B cell (primary cell): Measurements from ENCODE around the gene PTPRF. TPM values are rescaled to one million over a fixed set of nuclear protein-coding genes. Genes with fewer than 3 reads are reported as not detected.
A peak's percentile ranks its signal among the peaks of the same experiment; 100 is the strongest.

Experiments
- ATAC-seq: fragments of 200-7000 bp; cut with Tn5 transposase; one replicate; pipeline ENCODE4 v1.10.0; 2021; ENCODE audit warnings: low read depth, mild to moderate bottlenecking, moderate number of reproducible peaks, moderate library complexity
- CTCF ChIA-PET: fragments of 350-600 bp; sonication (Branson Sonifier 250); formaldehyde crosslinking; loops from one replicate; lab custom pipeline; 2021; ENCODE audit warnings: antibody characterized with exemption, inconsistent platforms; lab: Charles Lee
- POLR2A ChIA-PET: fragments of 350-600 bp; sonication (Branson Sonifier 250); formaldehyde crosslinking; loops from one replicate; lab custom pipeline; 2021; ENCODE audit warnings: antibody characterized with exemption; lab: Charles Lee
- DNase-seq: peaks from one replicate; pipeline ENCODE4 v3.0.0; 2013
- H2AFZ ChIP-seq: 2 replicates; pipeline ENCODE4 v1.6.1; 2012; ENCODE audit warnings: mild to moderate bottlenecking, low read depth, low read length; ENCODE audit not compliant: insufficient read depth, poor library complexity, severe bottlenecking
- H3K27ac ChIP-seq, 2 donors: 1 replicate in 1 of 2; 2 replicates in 1 of 2; pipeline ENCODE4 v1.5.1; 2012 to 2013; ENCODE audit warnings: low read length in 2 of 2, mild to moderate bottlenecking in 2 of 2, moderate library complexity in 1 of 2
- H3K27me3 ChIP-seq, 4 experiments: fragments of 200-600 bp in 1 of 4; sonication (generic) in 1 of 4; replicated peaks in 1 of 4; 1 replicate in 2 of 4; 2 replicates in 2 of 4; pipeline versions ENCODE4 v1.6.1 to v1.7.0; 2013 to 2016; ENCODE audit warnings: low read length in 3 of 4, mild to moderate bottlenecking in 2 of 4, mixed read lengths in 1 of 4, moderate library complexity in 1 of 4; ENCODE audit not compliant: insufficient read depth in 4 of 4, control insufficient read depth in 3 of 4; ENCODE audit errors: control extremely low read depth in 1 of 4
- H3K36me3 ChIP-seq, 2 experiments: replicated peaks in 1 of 2; 1 replicate in 1 of 2; 2 replicates in 1 of 2; pipeline versions ENCODE4 v1.6.1 to v1.7.1; 2013; ENCODE audit warnings: low read length in 1 of 2; ENCODE audit not compliant: insufficient read depth in 2 of 2, control insufficient read depth in 1 of 2; ENCODE audit errors: control extremely low read depth in 1 of 2, extremely low read depth in 1 of 2
- H3K4me1 ChIP-seq, 2 donors: fragments of 200-600 bp in 1 of 2; sonication (generic) in 1 of 2; 1 replicate in 1 of 2; 2 replicates in 1 of 2; pipeline versions ENCODE4 v1.5.1 to v1.6.1; 2013 to 2017; ENCODE audit warnings: low read length in 2 of 2; ENCODE audit not compliant: control insufficient read depth in 2 of 2, insufficient read depth in 2 of 2
- H3K4me2 ChIP-seq: replicated peaks from 2 replicates; pipeline ENCODE3; 2012; ENCODE audit warnings: mild to moderate bottlenecking, low read depth, low read length; ENCODE audit not compliant: poor library complexity, severe bottlenecking
- H3K4me3 ChIP-seq, 5 experiments: fragments of 200-600 bp in 1 of 5; sonication (generic) in 1 of 5; 1 replicate in 3 of 5; 2 replicates in 2 of 5; pipeline versions ENCODE4 v1.5.1 to v1.7.0; 2011 to 2016; ENCODE audit warnings: low read length in 4 of 5, mild to moderate bottlenecking in 4 of 5, low read depth in 2 of 5, control low read depth in 1 of 5, moderate library complexity in 1 of 5; ENCODE audit not compliant: insufficient read depth in 1 of 5; ENCODE audit errors: control extremely low read depth in 1 of 5, extremely low read depth in 1 of 5
- H3K79me2 ChIP-seq: fragments of 200-600 bp; sonication (generic); one replicate; pipeline ENCODE4 v1.6.0; 2016; ENCODE audit warnings: low read length; ENCODE audit not compliant: control insufficient read depth, insufficient read depth
- H3K9ac ChIP-seq: fragments of 200-600 bp; sonication (generic); 2 replicates; pipeline ENCODE4 v1.6.1; 2017; ENCODE audit warnings: mild to moderate bottlenecking, low read length, moderate library complexity
- H3K9me3 ChIP-seq, 3 donors: one replicate each; pipeline versions ENCODE4 v1.6.1 to v1.7.1; 2013; ENCODE audit warnings: low read length in 2 of 3; ENCODE audit not compliant: control insufficient read depth in 2 of 3, insufficient read depth in 1 of 3; ENCODE audit errors: control extremely low read depth in 1 of 3
- H4K20me1 ChIP-seq: 2 replicates; pipeline ENCODE4 v1.6.0; 2012; ENCODE audit warnings: mild to moderate bottlenecking, low read length; ENCODE audit not compliant: insufficient read depth, control insufficient read depth, poor library complexity, severe bottlenecking
- H3K27ac Mint-ChIP-seq: one replicate; pipeline ENCODE4 v1.8.0; 2021; ENCODE audit warnings: mixed read lengths
- H3K27me3 Mint-ChIP-seq: one replicate; pipeline ENCODE4 v1.8.0; 2021; ENCODE audit warnings: mixed read lengths
- H3K4me1 Mint-ChIP-seq: one replicate; pipeline ENCODE4 v1.8.0; 2021; ENCODE audit warnings: mixed read lengths
- H3K4me3 Mint-ChIP-seq: one replicate; pipeline ENCODE4 v1.8.0; 2021; ENCODE audit warnings: mixed read lengths
- H3K9me3 Mint-ChIP-seq: one replicate; pipeline ENCODE4 v1.8.0; 2022; ENCODE audit warnings: mixed read lengths; ENCODE audit not compliant: insufficient read depth
- EZH2 ChIP-seq: IDR thresholded peaks from 2 replicates; pipeline ENCODE4 v1.6.1; 2012; ENCODE audit warnings: borderline replicate concordance, low read depth, mild to moderate bottlenecking, moderate library complexity, low read length; ENCODE audit not compliant: insufficient read depth, poor library complexity, severe bottlenecking
- WGBS: methylation state at CpG from one replicate; pipeline ENCODE4 v1.1.5; 2013; ENCODE audit warnings: missing lambda C conversion rate; ENCODE audit not compliant: insufficient coverage; 5-methylcytosine and 5-hydroxymethylcytosine counted together
- intact Hi-C: fragments of 100-400 bp; cut with micrococcal nuclease; formaldehyde crosslinking; loops from one replicate; pipeline ENCODE4 v1.10.0; 2022
- polyA minus RNA-seq: library from RNA; depleted of rRNA, polyadenylated mRNA; stranded (reverse); fragments of >200 nt; gene quantifications from 2 replicates; pipeline ENCODE4 v1.2.3, GENCODE V29; 2012
- polyA plus RNA-seq: library from polyadenylated mRNA; depleted of rRNA; stranded (reverse); fragments of >200 nt; gene quantifications from 2 replicates; pipeline ENCODE4 v1.2.3, GENCODE V29; 2012
- total RNA-seq, 2 donors: library from RNA; stranded (reverse); fragments of 120-200 nt in 1 of 2; gene quantifications; 1 replicate in 1 of 2; 2 replicates in 1 of 2; pipeline versions ENCODE4 v1.2.3 to v1.2.4, GENCODE V29; 2013 to 2022
- TF ChIP-seq, protein P1 (sequence below): fragments of 200-600 bp; IDR thresholded peaks from one replicate; pipeline ENCODE4 v1.8.0; 2022; ENCODE audit warnings: antibody characterized with exemption, mild to moderate bottlenecking

The PTPRF gene
- total RNA-seq (0.07 and 0.22 TPM in 2 replicates), polyA plus RNA-seq (0.12 and 0.13 TPM in 2 replicates), polyA minus RNA-seq (0.17 and 0.50 TPM in 2 replicates)
- 0.37 TPM for total RNA-seq (2013)

DNA sequence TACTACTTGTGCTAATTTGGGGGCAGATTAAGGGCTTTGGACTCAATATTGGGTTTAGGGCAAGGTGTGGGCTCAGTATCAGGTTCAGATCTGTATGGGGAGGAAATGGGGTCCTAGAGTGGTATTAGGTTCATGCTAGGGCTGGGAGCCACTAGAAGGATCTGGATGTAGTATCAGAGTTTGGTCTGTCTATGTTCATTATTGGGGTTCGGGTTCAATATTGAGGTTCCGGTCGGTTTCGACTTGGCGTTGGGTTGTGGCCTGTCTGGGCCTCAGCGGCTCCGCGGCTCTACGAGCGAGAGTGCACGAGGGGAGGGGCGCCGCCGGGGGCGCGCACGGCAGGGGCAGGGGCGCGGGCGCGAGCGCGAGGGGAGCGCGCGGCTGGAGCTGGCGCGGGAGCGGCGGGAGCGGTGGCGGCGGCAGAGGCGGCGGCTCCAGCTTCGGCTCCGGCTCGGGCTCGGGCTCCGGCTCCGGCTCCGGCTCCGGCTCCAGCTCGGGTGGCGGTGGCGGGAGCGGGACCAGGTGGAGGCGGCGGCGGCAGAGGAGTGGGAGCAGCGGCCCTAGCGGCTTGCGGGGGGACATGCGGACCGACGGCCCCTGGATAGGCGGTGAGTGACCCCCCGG lies at the start of gene PTPRF:
Gene PTPRF (plus strand): TSS at position 401 of the 624 bp plus-strand sequence. CDS start 14,193 bp downstream, outside the sequence.
- H3K79me2 ChIP-seq = no peaks in the 10 kb centered on the region
- peak within 1 kb of the TSS in 3 of 5 experiments; percentile 35 to 45 (median 41) for H3K4me3 ChIP-seq
- intact Hi-C loops = no loop called here
- DNase-seq (peak; percentile 55), ATAC-seq (no peak)
- POLR2A ChIA-PET = no interaction called here
- no peaks in the 10 kb centered on the region for H4K20me1 ChIP-seq
- peaks cover 51% of the 10 kb centered on the region for H3K27me3 Mint-ChIP-seq
- peak within 1 kb of the TSS; percentile 46 for H2AFZ ChIP-seq
- H3K4me3 Mint-ChIP-seq = peak within 1 kb of the TSS; percentile 91
- H3K36me3 ChIP-seq = no peaks in the 10 kb centered on the region
- H3K4me1 Mint-ChIP-seq = peaks cover 16% of the 10 kb centered on the region
- H3K9me3 ChIP-seq = peaks cover 0 to 3% (median 0%) of the 10 kb centered on the region in 3 donors
- H3K9ac ChIP-seq = peak within 1 kb of the TSS; percentile 53
- H3K4me1 ChIP-seq = peaks cover 13 to 18% of the 10 kb centered on the region in 2 donors
- peaks cover 0 to 33% (median 22%) of the 10 kb centered on the region in 4 experiments for H3K27me3 ChIP-seq
- CTCF ChIA-PET = interaction anchor here (1.0 to 2.6 kb wide), 6 partner anchors 233 to 517 kb away, joined by 4 to 26 read pairs (median 8); no protein-coding TSS in a partner anchor
- no peaks in the 10 kb centered on the region for H3K9me3 Mint-ChIP-seq
- no peak for TF ChIP-seq EZH2
- TF ChIP-seq, protein P1, sequence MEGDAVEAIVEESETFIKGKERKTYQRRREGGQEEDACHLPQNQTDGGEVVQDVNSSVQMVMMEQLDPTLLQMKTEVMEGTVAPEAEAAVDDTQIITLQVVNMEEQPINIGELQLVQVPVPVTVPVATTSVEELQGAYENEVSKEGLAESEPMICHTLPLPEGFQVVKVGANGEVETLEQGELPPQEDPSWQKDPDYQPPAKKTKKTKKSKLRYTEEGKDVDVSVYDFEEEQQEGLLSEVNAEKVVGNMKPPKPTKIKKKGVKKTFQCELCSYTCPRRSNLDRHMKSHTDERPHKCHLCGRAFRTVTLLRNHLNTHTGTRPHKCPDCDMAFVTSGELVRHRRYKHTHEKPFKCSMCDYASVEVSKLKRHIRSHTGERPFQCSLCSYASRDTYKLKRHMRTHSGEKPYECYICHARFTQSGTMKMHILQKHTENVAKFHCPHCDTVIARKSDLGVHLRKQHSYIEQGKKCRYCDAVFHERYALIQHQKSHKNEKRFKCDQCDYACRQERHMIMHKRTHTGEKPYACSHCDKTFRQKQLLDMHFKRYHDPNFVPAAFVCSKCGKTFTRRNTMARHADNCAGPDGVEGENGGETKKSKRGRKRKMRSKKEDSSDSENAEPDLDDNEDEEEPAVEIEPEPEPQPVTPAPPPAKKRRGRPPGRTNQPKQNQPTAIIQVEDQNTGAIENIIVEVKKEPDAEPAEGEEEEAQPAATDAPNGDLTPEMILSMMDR = no peak
- H3K4me2 ChIP-seq = peak within 1 kb of the TSS; percentile 78
- H3K27ac Mint-ChIP-seq = peak within 1 kb of the TSS; percentile 10
- WGBS = 1% methylated on average over 58 of the region's 58 CpGs
- no peak within 1 kb of the TSS for H3K27ac ChIP-seq

DNA sequence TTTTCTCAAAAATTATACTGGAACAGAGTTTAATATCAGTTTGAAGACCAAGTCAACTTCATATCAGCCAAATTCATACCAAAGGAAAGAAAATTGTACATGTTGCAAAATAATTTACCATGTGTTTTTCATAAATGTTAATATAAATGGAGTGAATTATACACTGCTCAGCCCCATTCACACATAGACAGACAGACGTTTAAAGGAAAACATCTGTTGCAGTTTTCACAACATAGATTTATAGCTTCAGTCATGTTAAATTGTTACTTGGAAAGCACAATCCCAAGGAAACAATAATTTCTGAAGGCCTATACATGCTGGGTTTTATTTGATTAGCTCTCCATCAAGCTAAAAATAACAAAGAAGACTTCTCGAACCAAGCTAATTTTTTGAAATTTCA lies 49.2 kb upstream of the PTPRF start:
- H3K4me1 ChIP-seq = no peaks in the 10 kb centered on the region
- H3K27me3 ChIP-seq = no peaks in the 10 kb centered on the region
- H3K4me2 ChIP-seq = no peak overlapping the region
- H3K36me3 ChIP-seq = no peaks in the 10 kb centered on the region
- H3K27ac ChIP-seq = no peak overlapping the region
- no peak overlapping the region for H3K9ac ChIP-seq
- intact Hi-C loops = no loop called here
- ChIA-PET POLR2A (no interaction called here), CTCF (no interaction called here)
- Mint-ChIP-seq H3K27ac (no peak overlapping the region), H3K27me3 (peaks cover 21% of the 10 kb centered on the region), H3K4me1 (no peaks in the 10 kb centered on the region), H3K4me3 (no peak overlapping the region), H3K9me3 (no peaks in the 10 kb centered on the region)
- H3K9me3 ChIP-seq = peaks cover 0 to 4% (median 0%) of the 10 kb centered on the region in 3 donors
- TF ChIP-seq, protein P1 = no peak
- no peak for TF ChIP-seq EZH2
- no CpG with 5 or more reads among the region's 2 CpGs for WGBS
- no peaks in the 10 kb centered on the region for H3K79me2 ChIP-seq
- DNase-seq (no peak), ATAC-seq (no peak)
- H2AFZ ChIP-seq = no peak overlapping the region
- H3K4me3 ChIP-seq = no peak overlapping the region
- H4K20me1 ChIP-seq = no peaks in the 10 kb centered on the region
